GM19397 (cell line): ENCODE data around the gene OSBPL3.
A peak's percentile ranks its signal among the peaks of the same experiment; 100 is the strongest.

Source experiments
- ATAC-seq: cut with Tn5 transposase; IDR thresholded peaks from one replicate; pipeline ENCODE4 v1.9.1; 2021; ENCODE audit warnings: mild to moderate bottlenecking, moderate library complexity; ENCODE audit not compliant: unreplicated experiment

Gene OSBPL3

DNA sequence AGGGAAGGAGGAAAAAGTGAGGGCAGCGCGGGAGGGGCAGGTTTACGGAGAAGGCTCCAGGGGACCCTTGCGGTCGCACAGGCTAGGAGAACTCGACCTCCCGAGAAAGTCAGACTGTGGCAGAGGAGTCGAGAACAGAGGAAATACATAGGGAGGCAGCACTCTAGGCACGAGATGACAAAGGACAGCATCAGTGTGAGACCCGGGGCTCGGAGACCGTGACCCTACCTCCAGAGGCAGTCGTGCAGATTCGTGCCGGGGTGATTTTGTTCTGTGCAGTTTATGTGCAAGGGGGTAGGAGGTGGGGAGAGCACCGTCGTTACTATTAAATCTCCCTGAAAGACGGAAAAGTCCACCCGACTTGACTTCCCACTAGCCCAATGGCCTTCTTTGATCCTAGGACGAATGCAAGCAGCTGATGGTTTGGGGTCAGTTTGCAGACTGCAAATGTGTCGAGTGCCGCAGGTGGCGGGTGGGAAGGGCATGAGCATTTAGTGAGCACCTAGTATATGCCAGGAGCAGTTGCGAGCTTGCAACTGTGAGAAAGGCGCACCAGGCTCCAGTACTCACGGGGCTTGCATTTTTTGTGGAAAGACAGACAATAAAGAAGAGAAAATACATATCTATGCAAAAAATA lies 674 bp upstream of the OSBPL3 start:
- peak; percentile 18 for ATAC-seq

DNA sequence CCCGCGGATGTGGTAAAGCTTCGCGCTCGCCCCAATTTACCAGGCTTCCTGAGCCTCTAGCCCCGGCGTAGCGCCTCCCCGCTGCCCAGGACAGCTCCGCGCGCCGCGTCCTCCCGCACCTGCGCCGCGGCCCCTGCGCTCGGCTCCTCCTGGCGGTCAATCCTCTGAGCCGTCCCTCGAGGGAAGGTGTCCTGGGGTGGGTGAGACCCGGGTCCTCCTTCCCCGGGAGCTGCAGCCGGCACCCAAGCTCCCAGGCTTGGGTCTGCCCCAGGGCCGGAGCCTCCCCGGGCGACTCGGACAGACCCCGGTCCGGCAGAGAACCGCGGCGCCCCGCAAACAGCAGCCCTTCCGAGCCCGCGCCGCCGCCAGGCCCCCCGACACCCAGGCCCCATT lies 512 bp downstream of the OSBPL3 start:
- peak; percentile 50 for ATAC-seq

DNA sequence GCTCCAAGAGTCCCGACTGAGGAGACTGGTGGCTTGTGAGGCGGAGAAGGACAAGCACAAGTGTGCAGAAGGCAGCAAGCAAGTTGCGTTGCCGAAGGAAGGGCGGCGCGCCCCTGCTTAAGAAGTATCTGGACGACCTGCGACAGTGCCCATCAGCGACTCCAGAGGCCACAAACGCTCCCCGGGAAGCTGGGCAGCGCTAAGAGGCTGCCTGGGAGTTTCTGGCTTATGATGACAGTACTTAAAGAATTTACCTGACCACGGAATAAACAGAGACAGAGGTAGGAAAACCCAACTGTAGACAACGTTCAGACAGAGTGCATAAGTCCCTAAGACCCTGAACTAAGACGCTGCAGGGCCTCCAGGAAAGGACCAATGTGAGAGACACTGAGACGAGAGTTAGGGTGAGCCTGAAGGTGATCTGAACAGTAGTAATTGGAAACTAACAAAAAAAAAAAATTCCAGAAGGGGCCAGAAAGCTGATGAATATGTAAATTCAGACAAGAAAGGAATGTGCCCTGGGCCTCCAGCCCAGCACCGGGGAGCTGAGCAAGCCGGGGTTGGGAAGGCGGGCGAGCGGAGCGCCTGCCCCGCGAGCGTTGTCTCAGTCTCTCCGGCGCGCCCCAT lies 1.0 kb downstream of the OSBPL3 start:
- ATAC-seq: no peak

DNA sequence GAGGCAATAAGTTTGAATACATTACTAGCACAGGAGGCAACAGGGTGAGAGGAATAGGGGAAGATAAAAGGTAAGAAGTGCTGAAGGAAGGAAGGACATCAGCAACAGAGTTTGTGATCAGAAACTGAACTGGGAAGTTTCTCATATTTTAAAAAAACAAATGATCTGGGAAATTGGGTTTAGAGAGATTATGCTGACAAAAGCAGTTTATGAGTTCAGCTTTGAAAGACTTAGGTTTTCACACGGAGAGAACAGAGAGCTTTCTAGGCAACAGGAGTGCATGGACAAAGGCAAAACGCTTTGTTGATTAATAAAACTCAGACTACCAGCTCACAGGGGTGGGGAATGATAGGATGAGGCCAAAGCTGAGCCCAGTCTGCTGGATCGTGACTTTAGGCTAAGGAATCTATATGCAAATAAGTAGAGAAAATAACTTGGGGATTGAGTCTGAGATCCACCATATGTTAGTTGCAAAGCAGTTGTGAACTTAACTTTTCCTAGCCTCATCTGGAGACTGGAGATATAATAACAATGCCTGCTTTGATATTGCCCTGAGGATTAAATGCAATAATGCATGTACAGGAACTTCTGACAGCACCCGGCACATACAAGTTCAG lies 4.2 kb downstream of the OSBPL3 start:
- ATAC-seq: no peak

DNA sequence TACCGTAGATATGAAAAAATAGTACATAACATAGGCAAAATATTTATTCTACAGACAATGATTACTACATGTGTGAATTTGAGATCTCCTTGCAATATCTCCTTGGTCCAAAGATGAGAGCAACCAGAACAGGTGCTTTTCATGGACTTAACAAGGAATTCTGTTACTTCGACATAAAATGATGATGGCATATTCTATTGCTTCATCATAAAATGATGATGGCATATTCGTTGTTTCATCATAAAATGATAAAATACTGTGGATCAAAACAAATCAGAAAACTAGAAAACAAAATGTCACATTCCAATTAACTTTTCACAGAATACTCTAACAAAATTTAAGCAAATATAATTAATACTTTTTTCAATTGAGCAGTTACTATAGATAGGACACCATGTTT lies 4.8 kb downstream of the OSBPL3 start:
- ATAC-seq: no peak

DNA sequence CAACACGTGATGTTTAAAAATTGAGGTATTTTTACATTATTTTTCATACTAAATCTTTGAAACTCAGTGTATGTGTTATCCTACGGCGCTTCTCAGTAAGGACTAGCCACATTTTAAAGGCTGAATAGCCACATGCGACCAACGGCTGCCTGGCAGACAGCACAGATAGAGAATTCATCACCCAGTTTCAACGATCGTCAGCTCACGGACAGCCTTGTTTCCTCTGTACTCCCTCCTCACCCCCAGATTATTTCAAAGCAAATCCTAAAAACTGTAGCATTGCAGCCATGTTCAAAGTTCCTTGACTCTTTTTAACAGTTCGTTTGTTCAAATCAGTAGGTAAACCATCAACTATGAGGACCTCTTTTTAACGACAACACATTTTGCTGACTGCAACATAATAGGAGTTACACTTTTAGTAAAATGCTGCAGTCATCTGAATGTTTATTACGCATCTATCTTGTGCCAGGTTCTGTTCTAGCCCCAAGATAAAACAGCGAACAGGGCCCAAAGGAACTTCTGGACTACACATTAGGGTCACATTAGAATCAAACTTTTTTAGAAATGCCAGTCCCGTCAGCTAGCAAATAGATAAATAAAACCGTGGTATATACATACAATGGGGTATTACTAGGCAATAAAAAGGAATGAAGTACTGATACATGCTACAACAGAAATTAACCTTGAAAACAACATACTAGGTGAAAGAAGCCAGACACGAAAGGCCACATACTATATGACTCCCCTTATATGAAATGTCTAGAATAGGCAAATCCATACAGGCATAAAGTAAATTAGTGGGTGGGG lies 5.7 kb downstream of the OSBPL3 start:
- no peak for ATAC-seq

DNA sequence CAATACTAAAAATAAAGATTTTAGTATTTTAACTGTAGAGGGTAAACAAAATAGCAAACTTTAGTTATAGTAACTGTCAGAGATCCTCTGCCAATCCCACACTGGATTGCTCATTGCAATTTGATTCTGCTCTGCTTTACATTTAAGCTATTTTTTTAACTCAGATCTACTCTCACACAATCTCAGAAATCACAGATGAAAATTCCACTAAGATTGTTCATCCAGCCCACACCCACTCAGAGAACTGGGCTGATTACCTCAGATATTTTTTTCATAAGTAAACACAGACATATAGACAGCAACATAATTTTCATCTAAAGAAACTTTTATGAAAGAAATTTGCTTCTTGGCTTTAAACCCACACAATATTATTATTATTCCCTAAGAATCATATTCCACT lies 7.0 kb downstream of the OSBPL3 start:
- ATAC-seq: no peak

DNA sequence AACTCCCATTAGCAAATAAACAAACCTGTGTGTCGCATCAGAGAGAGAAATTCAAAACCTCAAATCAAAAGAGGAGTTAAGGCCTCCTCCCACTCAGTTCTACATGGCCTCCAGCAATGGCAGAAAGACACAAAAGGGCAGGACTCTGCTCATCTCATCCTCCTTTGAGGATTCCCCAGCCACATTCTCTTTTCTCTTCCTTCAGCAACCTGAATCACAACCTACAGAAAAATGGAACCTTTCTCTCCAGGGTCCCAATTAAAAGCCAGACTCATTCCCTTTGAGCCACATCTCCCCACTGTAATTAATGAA lies 7.9 kb downstream of the OSBPL3 start:
- ATAC-seq: no peak

DNA sequence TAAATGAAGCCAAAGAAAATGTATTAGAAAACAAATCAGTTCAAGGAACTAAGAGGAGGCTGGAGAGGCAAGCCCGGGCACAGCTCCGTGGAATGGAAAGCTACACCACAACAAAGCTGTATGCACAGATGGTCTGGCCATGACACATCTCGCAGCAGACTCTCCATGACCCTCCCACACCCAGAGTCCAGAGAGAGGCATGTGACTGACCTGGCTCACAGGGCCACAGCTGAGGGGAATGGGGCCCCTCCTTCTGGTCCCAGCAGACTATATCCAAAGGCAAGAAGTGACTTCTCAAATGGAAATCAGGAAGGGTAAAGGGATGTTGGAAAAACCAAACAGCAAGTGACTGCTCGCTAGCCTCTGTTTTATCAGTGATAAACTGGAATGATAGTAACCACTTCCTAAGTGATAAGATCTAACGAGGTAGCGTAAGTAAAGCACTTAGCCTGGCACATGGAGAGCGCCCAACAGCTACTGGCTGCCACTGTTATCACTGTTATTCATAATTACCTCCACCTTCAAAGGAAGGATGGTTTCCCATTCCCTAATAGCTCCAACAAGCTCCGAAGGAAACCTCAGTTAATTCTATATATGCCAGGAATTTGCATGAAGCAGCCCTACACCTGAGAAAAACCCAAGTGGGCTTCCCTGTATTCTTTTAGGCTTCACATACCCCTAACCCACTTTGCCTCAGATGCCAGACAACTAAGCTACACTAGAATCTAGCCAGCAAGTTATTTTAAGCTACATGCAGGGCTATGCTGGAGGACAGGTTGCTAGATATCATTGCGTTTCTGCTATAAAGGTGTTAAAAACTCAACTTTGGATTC lies 8.4 kb downstream of the OSBPL3 start:
- ATAC-seq: no peak

DNA sequence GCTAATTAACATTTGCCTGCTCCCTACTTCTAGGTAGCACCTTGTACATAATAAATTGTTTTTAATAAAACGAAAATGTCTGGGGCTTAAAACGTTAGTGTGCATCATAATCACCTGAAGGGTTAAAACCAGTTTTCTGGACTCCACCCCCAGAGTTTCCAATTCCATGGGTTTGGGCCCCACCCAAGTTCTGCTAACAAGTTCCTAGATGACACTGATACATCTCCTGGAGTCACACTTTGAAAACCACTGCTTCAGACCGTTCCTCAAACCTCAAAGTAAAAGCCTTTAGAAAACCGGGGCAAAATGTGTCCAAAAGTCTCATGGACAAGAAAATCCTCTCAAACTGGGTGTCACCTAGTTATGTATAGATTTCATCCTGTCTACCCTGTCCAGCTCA lies 9.3 kb downstream of the OSBPL3 start:
- ATAC-seq: no peak

DNA sequence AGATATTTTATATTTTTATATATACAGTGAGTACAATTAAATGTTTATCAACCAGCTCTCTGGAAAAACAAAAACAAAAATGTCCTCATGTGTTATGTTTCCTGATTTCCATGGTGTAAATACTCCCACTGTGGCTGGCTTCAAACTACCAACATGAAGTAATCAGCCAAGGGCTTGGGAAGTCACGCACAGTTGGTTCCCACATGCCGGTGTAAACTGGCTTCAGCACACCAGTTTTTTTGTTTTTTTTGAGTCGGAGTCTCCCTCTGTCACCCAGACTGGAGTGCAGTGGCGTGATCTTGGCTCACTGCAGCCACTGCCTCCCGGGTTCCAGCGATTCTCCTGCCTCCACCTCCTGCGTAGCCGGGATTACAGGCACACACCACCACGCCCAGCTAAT lies 11.8 kb downstream of the OSBPL3 start:
- ATAC-seq: no peak

DNA sequence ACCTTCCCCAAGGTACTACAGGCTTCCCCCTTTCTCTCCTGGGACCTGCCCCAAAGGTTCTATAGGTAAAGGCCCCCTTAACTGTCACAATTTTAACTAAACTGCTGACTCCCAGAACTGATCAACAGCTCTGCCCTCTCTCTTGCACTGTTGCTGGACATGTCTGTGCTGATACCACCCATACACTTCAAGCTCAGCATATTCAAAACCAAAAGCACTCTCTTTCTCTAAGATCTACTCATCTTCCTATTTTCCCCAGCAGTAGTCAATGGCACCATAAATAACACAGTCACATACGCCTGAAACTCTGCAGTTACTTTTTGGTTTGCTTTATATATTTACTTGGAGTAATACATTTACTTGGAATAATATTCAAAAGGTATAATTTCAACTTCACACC lies 12.3 kb downstream of the OSBPL3 start:
- ATAC-seq: no peak

DNA sequence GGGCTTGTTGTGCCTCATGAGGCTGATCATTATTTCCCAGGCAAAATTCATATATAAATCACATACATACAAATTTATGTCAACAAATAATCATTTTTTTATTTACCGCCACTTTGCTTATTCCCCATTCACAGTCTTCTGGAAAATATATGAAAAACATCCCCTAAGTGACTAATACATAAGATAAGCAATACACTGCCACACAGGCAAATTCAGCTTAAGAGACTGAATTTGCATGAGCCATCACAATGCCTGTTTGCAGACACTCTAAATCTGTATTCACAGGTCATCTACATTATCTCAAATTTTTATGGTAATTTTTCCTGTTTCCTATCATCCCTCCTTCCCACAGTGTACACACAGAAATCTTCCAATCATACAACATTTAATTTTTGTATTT lies 13.2 kb downstream of the OSBPL3 start:
- no peak for ATAC-seq

DNA sequence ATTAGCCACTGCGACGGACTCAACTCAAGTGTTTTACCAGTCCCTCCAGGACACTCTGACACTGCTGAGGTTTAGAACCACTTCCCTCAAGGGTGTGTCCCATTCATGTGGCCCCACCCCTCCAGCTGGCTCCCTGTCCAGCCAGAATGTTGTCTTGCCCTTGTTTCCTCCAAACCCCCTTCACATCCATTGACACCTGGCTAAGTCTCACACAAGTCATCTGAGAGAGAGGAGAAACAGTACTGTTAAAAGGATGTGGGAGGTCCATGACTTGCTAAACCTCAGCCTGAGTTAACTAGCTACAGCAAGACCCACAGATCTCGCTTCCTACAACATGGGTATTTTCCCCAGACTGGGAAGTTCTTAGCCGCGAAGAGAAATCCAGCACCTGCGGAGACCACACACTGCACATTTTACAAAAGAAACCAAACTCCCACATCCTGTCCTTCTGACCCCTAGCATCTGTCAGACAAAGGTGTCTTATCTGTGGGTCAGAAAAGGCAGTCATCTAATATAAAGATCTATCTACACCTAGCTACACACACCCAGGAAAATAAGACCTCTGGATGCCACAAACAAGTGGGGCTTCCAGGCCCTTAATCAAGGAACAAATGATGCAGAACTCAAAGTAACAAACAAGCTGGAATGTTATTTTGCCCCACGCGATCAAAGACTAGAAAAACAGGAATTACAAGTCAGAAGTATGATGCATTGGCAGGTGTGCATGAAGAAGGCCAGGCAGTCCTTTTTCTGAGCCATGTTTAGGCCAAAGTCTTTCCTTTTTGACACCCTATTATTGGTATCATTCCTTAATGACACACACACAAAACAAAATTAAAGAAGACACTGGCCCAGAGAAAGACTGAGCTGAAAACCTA lies 13.9 kb downstream of the OSBPL3 start:
- peak; percentile 84 for ATAC-seq

DNA sequence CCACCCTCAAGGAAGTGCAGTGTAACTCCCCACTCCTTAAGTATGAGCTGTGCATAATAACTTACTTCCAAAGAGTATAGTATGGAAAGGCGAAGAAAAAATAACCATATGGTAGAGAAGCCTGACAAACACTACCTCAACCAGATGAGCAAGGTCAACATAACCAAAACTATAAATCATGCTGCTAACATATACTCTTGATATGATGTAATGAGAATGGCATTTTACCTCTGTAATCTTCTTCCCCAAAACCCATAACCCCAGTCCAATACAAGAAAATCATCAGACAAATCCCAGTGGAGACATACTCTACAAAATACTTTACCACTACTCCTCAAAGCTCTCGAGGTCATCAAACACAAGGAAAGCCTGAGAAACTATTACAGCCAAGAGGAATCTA lies 15.8 kb downstream of the OSBPL3 start:
- no peak for ATAC-seq

DNA sequence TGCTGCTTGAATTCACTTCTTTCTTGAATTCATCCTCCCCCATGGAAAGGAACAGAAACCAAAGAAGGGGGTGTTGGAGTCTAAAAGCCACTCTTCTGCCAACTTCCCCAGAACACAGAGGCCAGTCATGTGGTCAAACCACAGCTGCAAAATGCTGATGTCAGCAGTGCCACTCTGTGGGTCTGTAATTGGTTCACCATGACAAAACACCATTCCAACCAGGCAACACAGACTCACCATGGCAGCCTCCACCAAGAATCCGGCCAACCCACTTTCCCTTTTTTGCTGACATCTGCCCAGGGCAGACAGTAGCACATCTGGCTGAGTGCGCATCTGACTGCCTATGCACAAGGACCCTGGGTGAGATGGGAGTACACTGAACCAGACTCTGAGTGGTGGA lies 16.8 kb downstream of the OSBPL3 start:
- no peak for ATAC-seq

DNA sequence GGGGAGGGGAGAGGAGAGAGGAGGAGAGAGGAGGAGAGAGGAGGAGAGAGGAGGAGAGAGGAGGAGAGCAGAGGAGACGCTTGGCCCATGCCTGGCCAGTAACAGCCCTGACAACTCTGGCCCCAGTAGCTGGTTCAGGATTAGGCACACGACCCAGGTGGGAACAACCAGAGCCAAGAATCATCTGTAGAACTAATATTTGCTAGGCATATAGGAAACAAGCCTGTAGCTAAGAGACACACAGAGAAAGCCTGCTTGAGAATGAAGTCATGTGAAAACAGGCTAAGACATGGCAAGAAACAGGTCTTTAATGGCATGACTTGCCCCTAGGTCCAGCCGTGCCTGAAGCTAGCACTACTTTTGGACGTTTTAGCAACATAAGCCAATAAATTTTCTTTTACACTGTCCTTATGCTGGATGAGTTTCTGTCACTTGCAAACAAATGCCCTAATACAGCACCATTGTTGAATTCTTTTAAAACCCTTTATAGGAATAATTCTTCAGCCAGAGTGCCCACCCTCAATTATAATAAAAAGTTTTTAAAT lies 17.5 kb downstream of the OSBPL3 start:
- ATAC-seq: no peak

DNA sequence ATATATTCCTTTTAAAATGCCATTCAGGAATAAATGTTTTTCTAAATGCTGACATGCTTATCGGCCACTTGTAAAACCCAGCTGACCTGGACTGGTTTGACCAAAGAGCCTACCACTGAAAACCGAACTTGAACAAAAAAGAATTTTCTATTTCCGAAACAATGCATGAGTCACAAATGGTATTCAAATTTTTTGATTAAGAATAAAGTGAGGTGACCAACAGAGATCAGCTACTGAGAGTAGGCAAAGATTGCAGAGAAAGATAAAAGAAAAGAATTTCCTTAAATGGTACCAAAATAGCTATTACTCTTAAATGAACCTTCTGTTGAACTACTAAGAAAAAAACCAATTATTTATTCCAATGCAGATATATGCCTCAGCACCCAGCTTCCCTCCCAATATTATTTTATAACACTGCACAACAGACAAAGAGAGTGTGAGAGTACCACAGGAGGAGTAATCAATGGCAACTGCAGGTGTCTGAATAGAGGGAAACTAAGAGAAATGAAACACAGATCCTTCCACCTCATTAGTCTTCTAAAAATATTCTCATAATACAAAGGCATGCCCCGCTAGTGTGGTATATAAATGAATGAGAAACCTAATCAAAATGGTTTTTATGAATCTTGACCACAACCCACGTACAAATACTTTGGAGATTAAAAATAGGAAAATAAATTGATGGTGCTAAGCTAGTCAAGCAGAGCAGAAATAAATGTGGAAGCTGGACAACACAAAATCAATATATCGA lies 20.1 kb downstream of the OSBPL3 start:
- ATAC-seq: no peak

DNA sequence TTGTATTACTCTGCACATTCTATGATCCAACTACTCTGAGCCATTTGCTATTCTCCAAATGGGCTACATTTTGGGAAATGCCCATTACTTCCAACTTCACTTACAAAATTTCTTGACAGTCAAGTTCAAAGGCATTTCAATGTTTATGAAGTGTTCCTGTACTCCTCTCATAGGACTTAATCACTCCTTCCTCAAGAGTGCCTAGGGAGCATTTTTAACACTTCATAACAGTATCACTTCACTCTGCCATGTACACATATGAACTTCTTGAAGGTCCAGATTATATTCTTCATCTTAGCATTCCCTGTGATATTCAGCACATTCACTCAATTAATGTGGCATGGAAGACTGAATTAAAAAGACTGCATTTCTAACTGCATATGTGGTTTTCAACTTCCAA lies 21.6 kb downstream of the OSBPL3 start:
- ATAC-seq: no peak
